GM12892 (cell line): Measurements from ENCODE around the gene ST6GALNAC2.

Experiments used
- POLR2A ChIP-seq: IDR thresholded peaks from 2 replicates; pipeline ENCODE4 v1.6.1; 2011; ENCODE audit warnings: low read depth, low read length, control low read depth
- POLR2AphosphoS5 ChIP-seq: IDR thresholded peaks from 2 replicates; pipeline ENCODE4 v1.6.1; 2011; ENCODE audit warnings: low read depth, low read length, control low read depth

- TF ChIP-seq POLR2A (no peak), POLR2AphosphoS5 (no peak)
Measured at GRCh38 chr17:76540381-76541300, 45.0 kb downstream of the ST6GALNAC2 start.
